GM18505 (cell line): ENCODE measurements around the gene RTP3.

Experiments used
- ATAC-seq: cut with Tn5 transposase; IDR thresholded peaks from one replicate; pipeline ENCODE4 v1.9.1; 2021; ENCODE audit not compliant: unreplicated experiment
- POLR2A ChIP-seq: IDR thresholded peaks from 4 replicates; pipeline ENCODE4 v1.6.1; 2011; ENCODE audit warnings: borderline replicate concordance; ENCODE audit not compliant: insufficient read depth, insufficient read length; ENCODE audit errors: extremely low read depth

Gene RTP3

GRCh38 chr3:46464326-46465195 is 33.2 kb upstream of the RTP3 start, which contains the start of gene LTF:
Gene LTF (minus strand): TSS chr3:46464905. CDS start chr3:46464867, 38 bp downstream.
- no peak for ATAC-seq
- no peak for TF ChIP-seq POLR2A

- no peak for TF ChIP-seq POLR2A
- ATAC-seq: no peak
Measured at GRCh38 chr3:46465196-46465520, 32.6 kb upstream of the RTP3 start.

- no peak for ATAC-seq
- TF ChIP-seq POLR2A: no peak
Measured at GRCh38 chr3:46466273-46466672, 31.5 kb upstream of the RTP3 start.

- TF ChIP-seq POLR2A: no peak
- no peak for ATAC-seq
Measured at GRCh38 chr3:46466871-46467403, 30.8 kb upstream of the RTP3 start.

GRCh38 chr3:46467562-46467961 is 30.2 kb upstream of the RTP3 start:
- no peak for TF ChIP-seq POLR2A
- no peak for ATAC-seq

- ATAC-seq: no peak
- no peak for TF ChIP-seq POLR2A
Measured at GRCh38 chr3:46468753-46469600, 28.8 kb upstream of the RTP3 start.

GRCh38 chr3:46469680-46470357 is 28.0 kb upstream of the RTP3 start:
- TF ChIP-seq POLR2A: no peak

GRCh38 chr3:46470831-46471230 is 26.9 kb upstream of the RTP3 start:
- ATAC-seq: no peak
- no peak for TF ChIP-seq POLR2A

More at GRCh38 chr3:46469680-46470357, 28.0 kb upstream of the RTP3 start:
- ATAC-seq: no peak

- no peak for TF ChIP-seq POLR2A
- ATAC-seq: no peak
Measured at GRCh38 chr3:46471371-46471914, 26.3 kb upstream of the RTP3 start.

GRCh38 chr3:46472736-46473135 is 25.0 kb upstream of the RTP3 start:
- TF ChIP-seq POLR2A: no peak
- ATAC-seq: no peak

GRCh38 chr3:46477145-46477544 is 20.6 kb upstream of the RTP3 start:
- TF ChIP-seq POLR2A: no peak
- ATAC-seq: no peak

- ATAC-seq: no peak
- no peak for TF ChIP-seq POLR2A
Measured at GRCh38 chr3:46477756-46478155, 20.0 kb upstream of the RTP3 start.

GRCh38 chr3:46478341-46478740 is 19.4 kb upstream of the RTP3 start:
- ATAC-seq: no peak
- TF ChIP-seq POLR2A: no peak
